PC-3 (cell line): ENCODE data around the gene NAPB. TPM values are rescaled to one million over a fixed set of nuclear protein-coding genes. Genes with fewer than 3 reads are reported as not detected.

Experiments
- ATAC-seq: fragments of 200-7000 bp; cut with Tn5 transposase; 2 replicates; pipeline ENCODE4 v1.9.1; 2020; ENCODE audit warnings: mild to moderate bottlenecking, moderate library complexity
- BruUV-seq: library from RNA; stranded (reverse); fragments of 400-500 nt; replicated peaks from 2 replicates; lab custom pipeline; 2021; lab: Mats Ljungman, UMichigan
- CTCF ChIA-PET: fragments of 300-600 bp; sonication (Branson Sonifier 250); formaldehyde crosslinking; loops from one replicate; lab custom pipeline; 2022; ENCODE audit warnings: antibody characterized with exemption; lab: Charles Lee
- POLR2A ChIA-PET: fragments of 300-600 bp; sonication (Branson Sonifier 250); formaldehyde crosslinking; loops from one replicate; lab custom pipeline; 2022; ENCODE audit warnings: antibody characterized with exemption; ENCODE audit not compliant: unreplicated experiment; lab: Charles Lee
- DNase-seq: peaks from one replicate; pipeline ENCODE4 v3.0.0-alpha.2; 2015
- H2AFZ ChIP-seq: fragments of 300-600 bp; sonication (generic); 2 replicates; pipeline ENCODE4 v1.6.0; 2016; ENCODE audit warnings: antibody characterized with exemption, low read length
- H3F3A ChIP-seq: fragments of 300-600 bp; sonication (generic); one replicate; pipeline ENCODE4 v1.6.0; 2017; ENCODE audit warnings: antibody characterized with exemption, low read length, control low read depth, mild to moderate bottlenecking; ENCODE audit not compliant: unreplicated experiment
- H3K27ac ChIP-seq: fragments of 300-600 bp; sonication (generic); 2 replicates; pipeline ENCODE4 v1.5.1; 2016; ENCODE audit warnings: mild to moderate bottlenecking, low read length
- H3K27me3 ChIP-seq: fragments of 300-600 bp; sonication (generic); 2 replicates; pipeline ENCODE4 v1.6.1; 2016; ENCODE audit warnings: low read length, mixed read lengths
- H3K36me3 ChIP-seq: fragments of 300-600 bp; sonication (generic); 2 replicates; pipeline ENCODE4 v1.6.1; 2016; ENCODE audit warnings: low read depth, mixed run types, low read length, mixed read lengths
- H3K4me1 ChIP-seq: fragments of 300-600 bp; sonication (generic); 2 replicates; pipeline ENCODE4 v1.5.1; 2016; ENCODE audit warnings: low read length; ENCODE audit not compliant: insufficient read depth
- H3K4me2 ChIP-seq: fragments of 300-600 bp; sonication (generic); 2 replicates; pipeline ENCODE4 v1.6.0; 2016; ENCODE audit warnings: low read length
- H3K4me3 ChIP-seq: fragments of 300-600 bp; sonication (generic); 2 replicates; pipeline ENCODE4 v1.5.1; 2016; ENCODE audit warnings: mild to moderate bottlenecking, low read length, mixed read lengths
- H3K79me2 ChIP-seq: fragments of 300-600 bp; sonication (generic); 2 replicates; pipeline ENCODE4 v1.6.1; 2017; ENCODE audit warnings: low read length, mixed read lengths
- H3K9ac ChIP-seq: fragments of 300-600 bp; sonication (generic); 2 replicates; pipeline ENCODE4 v1.6.0; 2016; ENCODE audit warnings: mild to moderate bottlenecking, low read length
- H3K9me2 ChIP-seq: fragments of 300-600 bp; sonication (generic); replicated peaks from 2 replicates; pipeline ENCODE4 v1.6.1; 2016; ENCODE audit warnings: mixed run types, low read length, mixed read lengths
- H3K9me3 ChIP-seq: fragments of 300-600 bp; sonication (generic); 2 replicates; pipeline ENCODE4 v1.6.1; 2016; ENCODE audit warnings: low read length, mixed read lengths
- H4K20me1 ChIP-seq: fragments of 300-600 bp; sonication (generic); 2 replicates; pipeline ENCODE4 v1.6.1; 2016; ENCODE audit warnings: low read length, mixed read lengths
- CTCF ChIP-seq: fragments of 300-600 bp; sonication (generic); conservative IDR thresholded peaks from 2 replicates; pipeline ENCODE4 v1.5.1; 2017; ENCODE audit warnings: antibody characterized with exemption, low read depth, mild to moderate bottlenecking, low read length
- EZH2 ChIP-seq: fragments of 300-600 bp; sonication (generic); IDR thresholded peaks from one replicate; pipeline ENCODE4 v1.6.1; 2017; ENCODE audit warnings: antibody characterized with exemption, mild to moderate bottlenecking, low read length; ENCODE audit not compliant: unreplicated experiment
- EZH2phosphoT487 ChIP-seq: fragments of 300-600 bp; sonication (generic); IDR thresholded peaks from 2 replicates; pipeline ENCODE4 v1.6.1; 2018; ENCODE audit warnings: mild to moderate bottlenecking, antibody characterized with exemption, low read length, borderline replicate concordance
- intact Hi-C: fragments of 100-400 bp; cut with micrococcal nuclease; formaldehyde crosslinking; loops from 2 replicates; pipeline ENCODE4 v1.9.0; 2023
- total RNA-seq: library from RNA; depleted of rRNA; stranded (reverse); fragments of >200 nt; gene quantifications from 2 replicates; pipeline ENCODE4 v1.2.3, GENCODE V29; 2014

NAPB gene
- total RNA-seq, 1 experiment from 2014 or later, result 7.8 TPM

GRCh38 chr20:23339986-23340385, 81.3 kb downstream of the NAPB start:
- Histone ChIP-seq H3K79me2 (no peaks in the 10 kb centered on the region), H3K4me2 (no peak overlapping the region), H3K36me3 (no peaks in the 10 kb centered on the region), H3K27me3 (no peaks in the 10 kb centered on the region; the same call in 1 of the 2 replicates), H3K9me2 (no peaks in the 10 kb centered on the region), H3K9ac (no peak overlapping the region), H4K20me1 (no peaks in the 10 kb centered on the region), H3K27ac (no peak overlapping the region), H3K4me1 (no peaks in the 10 kb centered on the region), H2AFZ (no peak overlapping the region), H3F3A (no peaks in the 10 kb centered on the region), H3K9me3 (no peaks in the 10 kb centered on the region), H3K4me3 (no peak overlapping the region)
- ChIA-PET POLR2A (no interaction called here), CTCF (interaction anchor here (1.0 to 2.6 kb wide), 2 partner anchors 10 to 648 kb away, joined by 15 to 39 read pairs; no protein-coding TSS in a partner anchor)
- no TSS peak for BruUV-seq
- DNase-seq, result no peak
- no peak for ATAC-seq
- intact Hi-C loops, result loop anchor here (1.0 kb wide), 2 partner anchors 649 to 1006 kb away; no protein-coding TSS in a partner anchor
- TF ChIP-seq CTCF (no peak), EZH2phosphoT487 (no peak), EZH2 (no peak)

DNA sequence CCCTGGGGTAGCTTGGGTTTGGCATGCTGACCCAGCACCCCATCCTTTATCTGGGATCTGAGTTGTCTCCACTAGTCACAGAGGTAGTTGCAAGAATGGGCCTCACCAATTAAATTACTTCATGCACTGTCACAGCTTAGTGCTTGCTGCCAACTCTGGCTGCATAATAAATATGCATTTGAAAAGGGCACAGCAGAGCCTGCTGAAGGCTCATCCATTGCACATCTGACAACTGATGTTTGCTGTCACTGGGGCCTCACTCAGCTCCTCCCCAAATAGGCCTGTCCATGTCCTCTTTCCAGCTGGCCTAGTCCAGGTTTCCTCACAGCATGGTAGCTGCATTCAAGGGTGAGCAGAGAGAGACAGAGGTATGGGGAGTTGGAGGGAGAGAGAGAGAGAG, 84.0 kb downstream of the NAPB start:
- Histone ChIP-seq H3K36me3 (no peaks in the 10 kb centered on the region), H3K27ac (no peak overlapping the region), H3K9me2 (no peaks in the 10 kb centered on the region), H2AFZ (no peak overlapping the region), H3K4me1 (no peaks in the 10 kb centered on the region), H3K9me3 (no peaks in the 10 kb centered on the region), H3K9ac (no peak overlapping the region), H3K4me2 (no peak overlapping the region), H3K79me2 (no peaks in the 10 kb centered on the region), H3K4me3 (no peak overlapping the region), H3F3A (no peaks in the 10 kb centered on the region), H3K27me3 (no peaks in the 10 kb centered on the region; the same call in 1 of the 2 replicates), H4K20me1 (no peaks in the 10 kb centered on the region)
- BruUV-seq, result no TSS peak
- DNase-seq (no peak), ATAC-seq (no peak)
- intact Hi-C loops, result no loop called here
- ChIA-PET POLR2A (no interaction called here), CTCF (no interaction called here)
- TF ChIP-seq EZH2 (no peak), CTCF (no peak), EZH2phosphoT487 (no peak)

DNA sequence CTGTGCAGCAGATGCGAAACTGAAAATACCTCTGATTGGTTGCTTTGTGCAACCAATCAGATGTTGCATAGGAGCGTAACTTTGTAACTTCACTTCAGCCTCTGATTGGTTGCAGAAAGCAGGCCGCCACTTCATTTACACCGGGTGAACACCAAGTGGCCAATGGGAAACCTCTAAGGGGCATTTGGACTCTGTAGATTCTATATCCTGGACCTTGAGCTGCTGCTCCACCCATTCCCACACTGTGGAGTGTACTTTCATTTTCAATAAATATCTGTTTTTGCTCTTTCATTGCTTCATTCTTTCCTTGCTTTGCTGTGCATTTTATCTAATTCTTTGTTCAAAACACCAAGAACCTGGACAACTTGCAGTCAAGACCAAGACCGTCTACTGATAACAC, 84.8 kb downstream of the NAPB start:
- Histone ChIP-seq H3K9ac (no peak overlapping the region), H2AFZ (no peak overlapping the region), H3K27me3 (no peaks in the 10 kb centered on the region; the same call in 1 of the 2 replicates), H4K20me1 (no peaks in the 10 kb centered on the region), H3K9me2 (no peaks in the 10 kb centered on the region), H3K4me2 (no peak overlapping the region), H3K9me3 (no peaks in the 10 kb centered on the region), H3K4me3 (no peak overlapping the region), H3K36me3 (no peaks in the 10 kb centered on the region), H3K27ac (no peak overlapping the region), H3F3A (no peaks in the 10 kb centered on the region), H3K79me2 (no peaks in the 10 kb centered on the region), H3K4me1 (no peaks in the 10 kb centered on the region)
- ATAC-seq (no peak), DNase-seq (no peak)
- ChIA-PET CTCF (no interaction called here), POLR2A (no interaction called here)
- TF ChIP-seq CTCF (no peak), EZH2 (no peak), EZH2phosphoT487 (no peak)
- no TSS peak for BruUV-seq
- intact Hi-C loops, result no loop called here
